ENCODE data around the gene NMNAT3.

Gene NMNAT3

GRCh38 chr3:139677388-139678155 is at the start of gene NMNAT3:
TSS of gene NMNAT3 (minus strand) at chr3:139677972. CDS start at chr3:139627724, 50,248 bp downstream.
- Histone ChIP-seq H4K20me1 (ENCODE audit: insufficient read depth, low read length) (no peaks in the 10 kb centered on the region), H3K4me1 (ENCODE audit: low read length) (no peaks in the 10 kb centered on the region), H3K4me3 (ENCODE audit: low read length) (no peak within 1 kb of the TSS), H3K9me3 (ENCODE audit: insufficient read depth, low read length) (no peaks in the 10 kb centered on the region), H3K4me2 (ENCODE audit: low read length) (no peak within 1 kb of the TSS), H2AFZ (ENCODE audit: low read depth, low read length) (no peak within 1 kb of the TSS), H3K9ac (ENCODE audit: low read length) (no peak within 1 kb of the TSS), H3K79me2 (ENCODE audit: low read length) (no peaks in the 10 kb centered on the region), H3K36me3 (replicated peaks; ENCODE audit: low read depth, low read length) (no peaks in the 10 kb centered on the region), H3K27me3 (ENCODE audit: low read depth, low read length) (0 out of 2 replicates have a peak, but pooled peaks cover 2% of the 10 kb centered on the region), H3K27ac (ENCODE audit: low read length) (no peak within 1 kb of the TSS)
- TF ChIP-seq CTCF (IDR thresholded peaks at IDR 0.05; ENCODE audit: low read depth, low read length) (no peak), EZH2phosphoT487 (IDR thresholded peaks at IDR 0.05; ENCODE audit: low read depth) (no peak)

- peaks cover 14% of the 10 kb centered on the region for H3K27me3 ChIP-seq (ENCODE audit: low read depth, low read length)
- H3K9me3 ChIP-seq (ENCODE audit: insufficient read depth, low read length): no peaks in the 10 kb centered on the region
- H3K9ac ChIP-seq (ENCODE audit: low read length): no peak overlapping the region
- H2AFZ ChIP-seq (ENCODE audit: low read depth, low read length): no peak overlapping the region
- no peaks in the 10 kb centered on the region for H3K4me1 ChIP-seq (ENCODE audit: low read length)
- H3K79me2 ChIP-seq (ENCODE audit: low read length): no peaks in the 10 kb centered on the region
- TF ChIP-seq CTCF (IDR thresholded peaks at IDR 0.05; ENCODE audit: low read depth, low read length) (no peak), EZH2phosphoT487 (IDR thresholded peaks at IDR 0.05; ENCODE audit: low read depth) (no peak)
- no peaks in the 10 kb centered on the region for H4K20me1 ChIP-seq (ENCODE audit: insufficient read depth, low read length)
- H3K4me2 ChIP-seq (ENCODE audit: low read length): no peak overlapping the region
- H3K4me3 ChIP-seq (ENCODE audit: low read length): no peak overlapping the region
- no peak overlapping the region for H3K27ac ChIP-seq (ENCODE audit: low read length)
- H3K36me3 ChIP-seq (replicated peaks; ENCODE audit: low read depth, low read length): no peaks in the 10 kb centered on the region
Measured at GRCh38 chr3:139721370-139721769, 43.6 kb upstream of the NMNAT3 start.

GRCh38 chr3:139718415-139718814 is 40.6 kb upstream of the NMNAT3 start:
- Histone ChIP-seq H3K9ac (ENCODE audit: low read length) (no peak overlapping the region), H3K27me3 (ENCODE audit: low read depth, low read length) (peaks cover 14% of the 10 kb centered on the region), H3K36me3 (replicated peaks; ENCODE audit: low read depth, low read length) (no peaks in the 10 kb centered on the region), H3K4me1 (ENCODE audit: low read length) (no peaks in the 10 kb centered on the region), H3K4me3 (ENCODE audit: low read length) (no peak overlapping the region), H4K20me1 (ENCODE audit: insufficient read depth, low read length) (no peaks in the 10 kb centered on the region), H3K27ac (ENCODE audit: low read length) (no peak overlapping the region), H3K79me2 (ENCODE audit: low read length) (no peaks in the 10 kb centered on the region), H2AFZ (ENCODE audit: low read depth, low read length) (no peak overlapping the region), H3K9me3 (ENCODE audit: insufficient read depth, low read length) (no peaks in the 10 kb centered on the region), H3K4me2 (ENCODE audit: low read length) (no peak overlapping the region)
- TF ChIP-seq CTCF (IDR thresholded peaks at IDR 0.05; ENCODE audit: low read depth, low read length): no peak

- Histone ChIP-seq H3K4me2 (ENCODE audit: low read length) (no peak overlapping the region), H3K79me2 (ENCODE audit: low read length) (no peaks in the 10 kb centered on the region), H3K4me3 (ENCODE audit: low read length) (no peak overlapping the region), H3K9me3 (ENCODE audit: insufficient read depth, low read length) (no peaks in the 10 kb centered on the region), H3K27ac (ENCODE audit: low read length) (no peak overlapping the region), H4K20me1 (ENCODE audit: insufficient read depth, low read length) (no peaks in the 10 kb centered on the region), H3K27me3 (ENCODE audit: low read depth, low read length) (peaks cover 4% of the 10 kb centered on the region; the same call in 1 of the 2 replicates), H3K4me1 (ENCODE audit: low read length) (no peaks in the 10 kb centered on the region), H2AFZ (ENCODE audit: low read depth, low read length) (no peak overlapping the region), H3K9ac (ENCODE audit: low read length) (no peak overlapping the region), H3K36me3 (replicated peaks; ENCODE audit: low read depth, low read length) (no peaks in the 10 kb centered on the region)
- TF ChIP-seq EZH2phosphoT487 (IDR thresholded peaks at IDR 0.05; ENCODE audit: low read depth) (no peak), CTCF (IDR thresholded peaks at IDR 0.05; ENCODE audit: low read depth, low read length) (no peak)
Measured at GRCh38 chr3:139716908-139717485, 39.2 kb upstream of the NMNAT3 start.

All from OCI-LY3 (cell line).